Activated CD4-positive, alpha-beta T cell treated with anti-CD3 and anti-CD28 coated beads for 36 hours (primary cell): ENCODE results near the gene PTPRE. TPM values are rescaled to one million over a fixed set of nuclear protein-coding genes. Genes with fewer than 3 reads are reported as not detected.

Source experiments
- ATAC-seq: fragments of 200-7000 bp; cut with Tn5 transposase; one replicate; pipeline ENCODE4 v1.10.0; 2021; ENCODE audit warnings: mild to moderate bottlenecking, moderate library complexity
- CTCF ChIA-PET: fragments of 350-600 bp; sonication (Branson Sonifier 250); formaldehyde crosslinking; loops from one replicate; lab custom pipeline; 2021; ENCODE audit warnings: antibody characterized with exemption; lab: Charles Lee
- POLR2A ChIA-PET: fragments of 350-600 bp; sonication (Branson Sonifier 250); formaldehyde crosslinking; loops from one replicate; lab custom pipeline; 2021; ENCODE audit warnings: antibody characterized with exemption, inconsistent platforms; lab: Charles Lee
- DNase-seq: peaks from one replicate; pipeline ENCODE4 v3.0.0-alpha.2; 2020
- H3K27ac Mint-ChIP-seq: one replicate; pipeline ENCODE4 v1.8.0; 2021; ENCODE audit warnings: mixed read lengths
- H3K27me3 Mint-ChIP-seq: one replicate; pipeline ENCODE4 v1.8.0; 2021; ENCODE audit warnings: mixed read lengths
- H3K36me3 Mint-ChIP-seq: one replicate; pipeline ENCODE4 v1.8.0; 2021; ENCODE audit warnings: low read depth, mixed read lengths
- H3K4me1 Mint-ChIP-seq: one replicate; pipeline ENCODE4 v1.8.0; 2021; ENCODE audit warnings: mixed read lengths
- H3K4me3 Mint-ChIP-seq: one replicate; pipeline ENCODE4 v1.8.0; 2021; ENCODE audit warnings: mild to moderate bottlenecking, moderate library complexity, mixed read lengths
- H3K9me3 Mint-ChIP-seq: one replicate; pipeline ENCODE4 v1.8.0; 2021; ENCODE audit warnings: low read depth, mixed read lengths
- intact Hi-C, 2 experiments: fragments of 100-400 bp; cut with DNase I in 1 of 2; cut with micrococcal nuclease in 1 of 2; formaldehyde crosslinking; loops; one replicate each; pipeline versions ENCODE4 v1.14.2 to v1.15.1; 2022 to 2024; cut with DNase I, micrococcal nuclease
- total RNA-seq, 2 experiments: library from RNA; stranded (reverse); gene quantifications; one replicate each; pipeline ENCODE4 v1.2.3, GENCODE V29; 2021

The PTPRE gene
- total RNA-seq, 2 experiments from 2014 or later, result 23.0 to 31.6 TPM

DNA sequence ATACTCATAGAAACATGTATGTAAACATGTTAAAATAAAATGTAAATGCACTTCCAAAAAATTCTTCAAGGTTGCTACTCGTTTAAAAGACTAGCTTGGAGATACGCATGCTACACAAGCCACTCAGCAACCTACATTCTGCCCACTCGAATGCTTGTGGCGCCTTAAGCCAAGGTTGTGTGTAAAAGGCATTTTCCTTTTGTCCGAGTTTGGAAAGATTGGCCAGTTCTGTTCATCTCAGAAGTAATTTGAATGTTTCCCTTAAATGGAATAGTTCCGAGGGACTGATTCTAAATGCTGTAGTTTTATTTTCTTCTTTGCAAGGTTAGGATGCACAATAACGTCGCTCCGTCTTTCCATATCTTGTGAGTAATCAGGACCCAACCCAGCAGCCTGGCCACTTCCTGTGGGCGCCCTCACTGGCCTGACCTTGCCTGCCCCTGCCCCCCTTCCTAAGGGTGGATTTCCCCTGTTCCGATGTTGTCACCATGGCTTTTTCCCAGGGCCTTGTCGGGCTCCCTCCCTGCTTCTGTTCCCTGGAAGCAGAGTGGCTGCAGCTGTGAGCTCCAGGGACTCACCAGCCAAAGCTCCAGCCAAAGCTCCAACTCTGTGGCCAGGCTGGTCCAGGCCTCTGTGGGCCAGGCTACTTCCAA, 70.6 kb downstream of the PTPRE start:
- H3K27ac Mint-ChIP-seq, result no peak overlapping the region
- peaks cover 5% of the 10 kb centered on the region for H3K4me1 Mint-ChIP-seq
- peaks cover 8% of the 10 kb centered on the region for H3K27me3 Mint-ChIP-seq
- intact Hi-C loops, result no loop called here
- ATAC-seq (no peak), DNase-seq (peak; percentile 28)
- peaks cover 4% of the 10 kb centered on the region for H3K9me3 Mint-ChIP-seq
- H3K4me3 Mint-ChIP-seq, result no peak overlapping the region
- POLR2A ChIA-PET, result no interaction called here
- CTCF ChIA-PET, result interaction anchor here (1.0 kb wide), 2 partner anchors 14 to 57 kb away, joined by 3 read pairs; no protein-coding TSS in a partner anchor
- no peaks in the 10 kb centered on the region for H3K36me3 Mint-ChIP-seq

DNA sequence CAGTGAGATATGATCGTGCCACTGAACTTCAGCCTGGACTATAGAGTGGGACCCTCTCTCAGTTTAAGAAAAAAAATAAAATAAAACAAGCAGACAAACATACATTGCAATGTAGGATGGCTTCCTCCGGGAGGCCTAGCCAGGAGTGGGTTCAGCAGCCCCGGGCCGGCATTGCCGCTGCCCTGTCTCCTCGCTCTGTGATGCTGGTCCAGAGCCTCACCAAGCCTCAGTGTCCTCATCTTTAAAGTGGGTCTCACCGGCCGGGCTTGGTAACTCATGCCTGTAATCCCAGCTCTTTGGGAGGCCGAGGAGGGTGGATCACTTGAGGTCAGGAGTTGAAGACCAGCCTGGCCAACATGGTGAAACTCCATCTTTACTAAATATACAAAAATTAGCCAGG, 71.6 kb downstream of the PTPRE start:
- ChIA-PET CTCF (no interaction called here), POLR2A (no interaction called here)
- ATAC-seq (no peak), DNase-seq (no peak)
- no peaks in the 10 kb centered on the region for H3K36me3 Mint-ChIP-seq
- intact Hi-C loops, result no loop called here
- H3K4me1 Mint-ChIP-seq, result peaks cover 6% of the 10 kb centered on the region
- H3K9me3 Mint-ChIP-seq, result peaks cover 4% of the 10 kb centered on the region
- H3K27ac Mint-ChIP-seq, result no peak overlapping the region
- H3K4me3 Mint-ChIP-seq, result no peak overlapping the region
- H3K27me3 Mint-ChIP-seq, result peaks cover 8% of the 10 kb centered on the region

DNA sequence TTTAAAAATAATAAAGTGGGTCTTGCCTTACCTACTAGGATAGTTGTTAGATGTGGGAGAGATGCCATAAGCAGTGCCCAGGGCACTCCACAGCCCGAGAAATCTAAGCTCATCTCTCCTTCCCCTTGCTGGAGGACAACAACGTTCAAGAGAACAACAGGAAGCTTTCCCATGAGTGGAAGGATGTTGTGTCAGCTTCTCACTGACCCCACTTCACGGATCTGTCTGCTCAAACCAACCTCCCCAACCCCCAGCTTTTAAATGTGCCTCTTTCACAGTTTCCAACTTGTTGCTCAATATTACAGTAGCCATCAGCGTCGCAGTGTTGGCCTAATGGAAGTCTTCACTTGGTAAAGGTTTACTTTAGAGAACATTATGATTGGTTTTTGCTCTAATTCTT, 72.1 kb downstream of the PTPRE start:
- Mint-ChIP-seq H3K27me3 (peaks cover 7% of the 10 kb centered on the region), H3K9me3 (peaks cover 4% of the 10 kb centered on the region), H3K36me3 (no peaks in the 10 kb centered on the region), H3K4me1 (peaks cover 10% of the 10 kb centered on the region), H3K4me3 (no peak overlapping the region), H3K27ac (no peak overlapping the region)
- POLR2A ChIA-PET, result no interaction called here
- intact Hi-C loops, result no loop called here
- DNase-seq (no peak), ATAC-seq (no peak)
- CTCF ChIA-PET, result interaction anchor here (0.9 kb wide), 1 partner anchor 8 kb away, joined by 3 read pairs; no protein-coding TSS in a partner anchor

DNA sequence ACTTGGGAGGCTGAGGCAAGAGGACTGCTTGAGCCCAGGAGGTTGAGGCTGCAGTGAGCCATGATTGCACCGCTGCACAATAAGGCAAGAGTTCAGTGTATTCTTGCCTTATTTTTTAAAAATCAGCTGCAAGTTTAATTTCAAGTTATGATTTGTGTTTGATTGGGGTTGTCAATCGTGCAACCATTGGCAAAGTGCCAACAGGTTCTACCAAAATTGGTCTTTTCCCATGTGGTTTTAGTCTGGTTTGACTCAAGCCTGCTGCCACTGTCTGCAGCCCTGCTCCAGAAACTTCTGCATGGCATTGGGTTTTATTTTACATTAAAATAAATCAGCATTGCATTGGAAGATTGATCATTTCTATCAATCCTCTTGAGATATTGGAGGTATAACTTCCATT, 72.7 kb downstream of the PTPRE start:
- ChIA-PET POLR2A (no interaction called here), CTCF (interaction anchor here (0.9 kb wide), 1 partner anchor 7 kb away, joined by 3 read pairs; no protein-coding TSS in a partner anchor)
- DNase-seq (no peak), ATAC-seq (no peak)
- intact Hi-C loops, result no loop called here
- Mint-ChIP-seq H3K9me3 (peaks cover 4% of the 10 kb centered on the region), H3K27ac (no peak overlapping the region), H3K4me3 (no peak overlapping the region), H3K27me3 (peaks cover 5% of the 10 kb centered on the region), H3K36me3 (peaks cover under 1% of the 10 kb centered on the region), H3K4me1 (peaks cover 12% of the 10 kb centered on the region)

GRCh38 chr10:127980898-127981297, 74.0 kb downstream of the PTPRE start:
- Mint-ChIP-seq H3K27ac (no peak overlapping the region), H3K4me1 (peaks cover 16% of the 10 kb centered on the region), H3K36me3 (peaks cover 1% of the 10 kb centered on the region), H3K9me3 (peaks cover 4% of the 10 kb centered on the region), H3K4me3 (no peak overlapping the region), H3K27me3 (peaks cover 4% of the 10 kb centered on the region)
- POLR2A ChIA-PET, result no interaction called here
- CTCF ChIA-PET, result interaction anchor here (0.6 to 1.1 kb wide), 3 partner anchors 10 to 579 kb away, joined by 3 read pairs; no protein-coding TSS in a partner anchor
- ATAC-seq (no peak), DNase-seq (no peak)
- intact Hi-C loops, result no loop called here

- Mint-ChIP-seq H3K4me3 (no peak overlapping the region), H3K36me3 (peaks cover 1% of the 10 kb centered on the region), H3K4me1 (peaks cover 28% of the 10 kb centered on the region), H3K27me3 (no peaks in the 10 kb centered on the region), H3K9me3 (peaks cover 4% of the 10 kb centered on the region), H3K27ac (no peak overlapping the region)
- ChIA-PET POLR2A (no interaction called here), CTCF (interaction anchor here (0.9 to 1.2 kb wide), 3 partner anchors 13 to 29 kb away, joined by 3 to 4 read pairs (median 3); no protein-coding TSS in a partner anchor)
- DNase-seq (no peak), ATAC-seq (no peak)
- intact Hi-C loops, result no loop called here
Measured at GRCh38 chr10:127982601-127983000, 75.7 kb downstream of the PTPRE start.

DNA sequence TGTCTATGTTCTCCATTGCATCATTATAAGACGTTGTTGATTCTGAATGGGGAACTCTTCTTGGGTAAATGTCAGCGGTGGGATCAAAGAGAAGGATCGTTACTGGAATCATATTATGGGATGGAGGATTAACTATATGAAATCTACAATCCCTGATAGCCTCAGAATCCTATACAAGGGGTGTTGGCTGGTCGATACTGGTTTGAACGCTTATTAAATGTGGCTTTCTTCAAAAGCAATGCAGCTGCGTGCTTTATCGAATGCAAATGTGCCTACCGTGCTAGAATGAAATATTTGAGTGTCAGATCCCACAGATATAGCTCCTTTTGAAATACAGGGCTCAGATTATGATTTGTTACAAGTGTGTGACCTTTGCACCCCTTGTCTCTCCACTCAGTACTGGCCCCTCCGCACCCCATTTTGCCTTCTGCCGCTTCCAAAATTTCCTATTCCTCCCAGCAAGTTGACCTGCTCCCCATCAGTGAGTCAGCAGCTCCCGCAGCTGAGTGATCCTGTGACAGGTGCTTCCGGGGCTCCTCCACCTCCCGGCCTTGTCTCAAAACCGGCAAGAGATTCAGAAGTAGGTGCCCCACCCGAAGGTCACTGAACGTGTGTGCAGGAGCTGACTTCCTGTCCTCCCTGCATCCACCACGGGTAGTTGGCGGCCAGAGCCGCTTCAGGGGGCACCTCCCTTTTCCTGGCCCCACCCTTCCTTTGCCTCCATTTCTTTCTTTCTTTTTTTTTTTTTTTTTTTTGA, 76.6 kb downstream of the PTPRE start:
- no peak overlapping the region for H3K27ac Mint-ChIP-seq
- DNase-seq, result no peak
- peaks cover 1% of the 10 kb centered on the region for H3K36me3 Mint-ChIP-seq
- ChIA-PET CTCF (interaction anchor here (0.5 to 1.2 kb wide), 4 partner anchors 10 to 937 kb away, joined by 3 read pairs; no protein-coding TSS in a partner anchor), POLR2A (interaction anchor here (0.7 kb wide), 1 partner anchor 79 kb away, joined by 3 read pairs; no protein-coding TSS in a partner anchor)
- H3K9me3 Mint-ChIP-seq, result peaks cover 4% of the 10 kb centered on the region
- peaks cover 29% of the 10 kb centered on the region for H3K4me1 Mint-ChIP-seq
- intact Hi-C loops, result no loop called here
- no peak overlapping the region for H3K4me3 Mint-ChIP-seq
- peaks cover 2% of the 10 kb centered on the region for H3K27me3 Mint-ChIP-seq
- no peak for ATAC-seq

GRCh38 chr10:127984945-127985344, 78.0 kb downstream of the PTPRE start:
- ChIA-PET POLR2A (no interaction called here), CTCF (interaction anchor here (1.2 to 1.4 kb wide), 3 partner anchors 78 to 115 kb away, joined by 3 read pairs; partner anchors contain the start of gene PTPRE)
- H3K27ac Mint-ChIP-seq, result no peak overlapping the region
- H3K36me3 Mint-ChIP-seq, result peaks cover 1% of the 10 kb centered on the region
- H3K4me3 Mint-ChIP-seq, result no peak overlapping the region
- intact Hi-C loops, result no loop called here
- peaks cover 38% of the 10 kb centered on the region for H3K4me1 Mint-ChIP-seq
- no peak for ATAC-seq
- DNase-seq, result no peak
- peaks cover 3% of the 10 kb centered on the region for H3K9me3 Mint-ChIP-seq
- H3K27me3 Mint-ChIP-seq, result peaks cover 2% of the 10 kb centered on the region

DNA sequence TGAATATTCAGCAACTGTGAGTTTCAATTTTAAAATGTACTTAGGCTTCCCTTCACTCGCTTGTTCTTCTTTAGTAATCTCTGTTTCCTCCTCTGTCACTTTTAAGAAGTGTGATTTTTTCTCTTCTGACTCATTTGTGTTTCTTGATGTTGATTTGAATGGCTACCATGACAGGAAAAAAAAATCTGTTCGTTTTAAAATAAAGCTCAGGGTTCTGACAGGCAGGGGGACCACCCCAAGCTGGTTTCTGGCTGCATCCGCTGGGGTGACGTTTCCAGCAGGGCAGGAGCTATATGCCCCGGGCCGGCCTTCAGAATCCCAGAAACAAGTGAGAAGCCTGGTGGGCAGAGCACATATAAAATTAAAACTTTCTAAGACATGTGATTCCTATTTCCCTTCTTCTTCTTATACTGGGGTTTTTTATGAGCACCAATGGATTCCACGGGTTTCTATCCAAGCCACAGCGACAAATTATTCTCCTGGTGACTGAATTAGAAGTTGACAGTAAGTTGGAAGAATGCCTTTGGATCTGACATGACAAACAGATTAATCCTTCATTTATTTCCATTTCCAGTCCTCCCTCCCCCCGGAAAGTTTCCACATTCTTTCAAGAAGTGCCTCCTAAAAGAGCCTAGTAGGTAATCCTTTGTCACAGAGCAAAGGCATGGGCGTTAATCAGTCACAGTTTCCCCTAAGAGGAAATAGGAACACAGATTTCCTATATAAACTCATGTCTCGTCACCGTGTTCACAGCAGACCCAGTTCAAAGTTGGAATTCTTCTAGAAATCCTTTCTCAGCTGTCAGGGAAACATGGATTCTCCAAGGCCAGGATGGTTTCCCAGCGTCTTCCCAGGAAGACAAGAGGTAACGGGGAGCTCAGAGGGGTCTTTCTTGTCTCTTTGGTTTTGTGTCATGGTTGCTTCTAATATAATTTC, 79.9 kb downstream of the PTPRE start:
- intact Hi-C loops, result no loop called here
- Mint-ChIP-seq H3K4me3 (no peak overlapping the region), H3K27ac (peak overlapping the region; percentile 63), H3K36me3 (peaks cover 1% of the 10 kb centered on the region), H3K4me1 (peaks cover 56% of the 10 kb centered on the region), H3K27me3 (peaks cover 2% of the 10 kb centered on the region), H3K9me3 (no peaks in the 10 kb centered on the region)
- ChIA-PET POLR2A (no interaction called here), CTCF (interaction anchor here (0.7 to 1.5 kb wide), 4 partner anchors 7 to 83 kb away, joined by 3 to 4 read pairs (median 3); partner anchors contain the start of gene PTPRE)
- ATAC-seq (peak; percentile 12), DNase-seq (peak; percentile 22)

GRCh38 chr10:127987467-127988380, 80.8 kb downstream of the PTPRE start:
- peaks cover 65% of the 10 kb centered on the region for H3K4me1 Mint-ChIP-seq
- peaks cover 1% of the 10 kb centered on the region for H3K36me3 Mint-ChIP-seq
- ChIA-PET CTCF (interaction anchor here (0.7 to 1.5 kb wide), 3 partner anchors 8 to 84 kb away, joined by 3 to 4 read pairs (median 3); no protein-coding TSS in a partner anchor), POLR2A (no interaction called here)
- DNase-seq, result no peak
- no peak for ATAC-seq
- H3K27ac Mint-ChIP-seq, result no peak overlapping the region
- intact Hi-C loops, result no loop called here
- peaks cover 2% of the 10 kb centered on the region for H3K27me3 Mint-ChIP-seq
- H3K4me3 Mint-ChIP-seq, result no peak overlapping the region
- no peaks in the 10 kb centered on the region for H3K9me3 Mint-ChIP-seq
